IPS-NIHi11 (cell line): ENCODE data around the gene JMJD4.

Source experiments
- DNase-seq: peaks from one replicate; pipeline ENCODE4 v3.0.0; 2012; ENCODE audit warnings: mixed read lengths, low spot score

JMJD4 gene

GRCh38 chr1:227734856-227735538 lies at the start of gene JMJD4, which contains the start of gene SNAP47:
Gene JMJD4, minus strand, starts transcription at chr1:227735302. Its CDS starts 29 bp downstream, at chr1:227735273.
Gene SNAP47, plus strand, starts transcription at chr1:227735435. Its CDS starts 12,302 bp downstream, at chr1:227747737.
- DNase-seq, result peak; percentile 96

- DNase-seq, result no peak
These were observed 47.1 kb upstream of the JMJD4 start for GRCh38 chr1:227782226-227782625.

- DNase-seq, result no peak
These were observed 46.3 kb upstream of the JMJD4 start for GRCh38 chr1:227781314-227781930.

- DNase-seq, result no peak
These were observed 45.3 kb upstream of the JMJD4 start for GRCh38 chr1:227780101-227781044.

- DNase-seq, result no peak
These were observed 44.6 kb upstream of the JMJD4 start for GRCh38 chr1:227779685-227780084.

GRCh38 chr1:227779021-227779441 lies 43.9 kb upstream of the JMJD4 start:
- DNase-seq, result no peak

- DNase-seq, result no peak
These were observed 43.4 kb upstream of the JMJD4 start for GRCh38 chr1:227778401-227778947.

GRCh38 chr1:227777646-227778045 lies 42.5 kb upstream of the JMJD4 start:
- no peak for DNase-seq

- DNase-seq, result no peak
These were observed 42.1 kb upstream of the JMJD4 start for GRCh38 chr1:227777156-227777555.

- no peak for DNase-seq
These were observed 41.2 kb upstream of the JMJD4 start for GRCh38 chr1:227776331-227776771.

- DNase-seq, result no peak
These were observed 40.7 kb upstream of the JMJD4 start for GRCh38 chr1:227775841-227776240.

GRCh38 chr1:227774821-227775661 lies 39.9 kb upstream of the JMJD4 start:
- no peak for DNase-seq

- DNase-seq, result no peak
These were observed 39.1 kb upstream of the JMJD4 start for GRCh38 chr1:227774051-227774731.

GRCh38 chr1:227773558-227773957 lies 38.5 kb upstream of the JMJD4 start:
- no peak for DNase-seq

- no peak for DNase-seq
These were observed 36.7 kb upstream of the JMJD4 start for GRCh38 chr1:227771771-227772170.

GRCh38 chr1:227771326-227771725 lies 36.2 kb upstream of the JMJD4 start:
- no peak for DNase-seq

GRCh38 chr1:227770812-227771211 lies 35.7 kb upstream of the JMJD4 start:
- DNase-seq, result no peak

- no peak for DNase-seq
These were observed 34.9 kb upstream of the JMJD4 start for GRCh38 chr1:227769936-227770494.

GRCh38 chr1:227769047-227769935 lies 34.2 kb upstream of the JMJD4 start:
- no peak for DNase-seq
